C4-2B (cell line): ENCODE data around the gene SPTLC3.

Experiments
- H3K27ac ChIP-seq: fragments of 450-650 bp; 2 replicates; pipeline ENCODE4 v1.5.1; 2017
- ZFX ChIP-seq: fragments of 450-650 bp; IDR thresholded peaks from 2 replicates; pipeline ENCODE4 v1.6.1; 2017
- TF ChIP-seq, protein P1 (sequence below): fragments of 450-650 bp; conservative IDR thresholded peaks from 2 replicates; pipeline ENCODE4 v1.5.1; 2017; ENCODE audit warnings: mild to moderate bottlenecking

Gene SPTLC3

DNA sequence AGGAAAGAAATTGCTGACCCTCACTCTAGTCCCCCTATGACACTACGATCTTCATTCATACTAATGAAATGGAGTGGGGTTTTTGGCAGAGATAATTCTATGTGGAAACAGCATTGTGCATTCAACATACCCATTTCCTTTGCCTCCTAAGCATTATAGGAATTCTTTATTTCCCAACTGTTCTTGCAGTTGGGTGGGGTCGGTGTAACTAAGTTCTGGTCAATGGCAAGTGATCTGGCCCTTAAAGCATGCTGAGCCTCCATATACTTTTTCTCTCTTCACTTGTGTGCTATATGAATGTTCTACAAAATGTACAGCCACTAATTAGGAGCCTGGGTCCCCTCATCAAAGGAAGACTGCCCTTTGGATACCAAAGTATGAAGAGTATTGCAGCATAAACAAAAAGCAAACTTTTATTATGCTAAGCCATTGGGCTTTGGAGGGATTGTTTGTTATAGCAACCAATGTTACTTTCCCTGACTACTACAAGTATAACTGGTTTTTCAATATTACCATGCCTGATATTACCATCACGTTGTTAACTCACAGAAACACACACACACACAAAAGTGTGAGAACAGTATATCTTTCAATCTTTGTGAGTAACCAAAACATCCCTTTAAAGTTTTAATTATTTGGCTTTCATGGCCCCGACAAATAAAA is 203.3 kb downstream of the SPTLC3 start:
- H3K27ac ChIP-seq: no peak overlapping the region
- TF ChIP-seq, protein P1, sequence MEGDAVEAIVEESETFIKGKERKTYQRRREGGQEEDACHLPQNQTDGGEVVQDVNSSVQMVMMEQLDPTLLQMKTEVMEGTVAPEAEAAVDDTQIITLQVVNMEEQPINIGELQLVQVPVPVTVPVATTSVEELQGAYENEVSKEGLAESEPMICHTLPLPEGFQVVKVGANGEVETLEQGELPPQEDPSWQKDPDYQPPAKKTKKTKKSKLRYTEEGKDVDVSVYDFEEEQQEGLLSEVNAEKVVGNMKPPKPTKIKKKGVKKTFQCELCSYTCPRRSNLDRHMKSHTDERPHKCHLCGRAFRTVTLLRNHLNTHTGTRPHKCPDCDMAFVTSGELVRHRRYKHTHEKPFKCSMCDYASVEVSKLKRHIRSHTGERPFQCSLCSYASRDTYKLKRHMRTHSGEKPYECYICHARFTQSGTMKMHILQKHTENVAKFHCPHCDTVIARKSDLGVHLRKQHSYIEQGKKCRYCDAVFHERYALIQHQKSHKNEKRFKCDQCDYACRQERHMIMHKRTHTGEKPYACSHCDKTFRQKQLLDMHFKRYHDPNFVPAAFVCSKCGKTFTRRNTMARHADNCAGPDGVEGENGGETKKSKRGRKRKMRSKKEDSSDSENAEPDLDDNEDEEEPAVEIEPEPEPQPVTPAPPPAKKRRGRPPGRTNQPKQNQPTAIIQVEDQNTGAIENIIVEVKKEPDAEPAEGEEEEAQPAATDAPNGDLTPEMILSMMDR: no peak
- no peak for TF ChIP-seq ZFX

DNA sequence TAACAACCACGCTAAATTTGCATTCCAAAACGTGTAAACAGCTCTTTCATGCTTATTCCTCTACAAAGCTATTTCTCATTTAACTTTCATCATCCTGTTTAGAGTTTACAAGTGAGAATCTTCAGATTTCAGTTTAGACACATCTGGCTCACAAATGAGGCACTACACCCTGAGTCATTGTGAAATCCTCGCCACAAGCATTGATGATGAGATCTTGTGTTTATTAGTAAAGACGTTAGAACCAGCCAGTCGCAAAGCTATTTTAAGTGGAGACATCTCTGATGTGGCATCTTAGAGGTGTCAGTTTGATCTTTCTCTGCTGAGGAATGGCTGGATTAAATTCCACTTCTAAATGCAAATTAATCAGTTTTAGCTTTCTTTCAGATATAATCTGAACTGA is 204.0 kb downstream of the SPTLC3 start:
- TF ChIP-seq, protein P1: no peak
- TF ChIP-seq ZFX: no peak
- no peak overlapping the region for H3K27ac ChIP-seq

DNA sequence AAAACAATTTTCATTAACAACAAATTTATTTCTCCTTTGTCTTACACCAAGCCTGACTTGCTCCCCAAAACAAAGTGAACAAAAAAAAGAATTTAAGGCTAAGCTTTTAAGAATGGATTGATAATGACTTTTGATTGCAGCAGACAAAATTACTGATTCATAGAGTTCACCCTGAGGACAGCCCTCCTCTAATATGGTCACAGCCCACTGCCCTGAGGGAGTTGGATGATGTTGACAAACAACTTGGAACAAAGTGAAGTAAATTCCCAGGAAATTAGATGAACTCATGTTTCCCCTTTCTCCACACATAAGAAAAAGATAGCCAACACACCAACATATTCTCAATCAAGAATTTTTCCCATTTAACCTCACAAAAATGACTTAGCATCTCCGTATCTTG is 204.6 kb downstream of the SPTLC3 start:
- TF ChIP-seq, protein P1: no peak
- no peak for TF ChIP-seq ZFX
- no peak overlapping the region for H3K27ac ChIP-seq

- no peak for TF ChIP-seq ZFX
- TF ChIP-seq, protein P1: no peak
- no peak overlapping the region for H3K27ac ChIP-seq
Observed at GRCh38 chr20:13216533-13216932, 207.8 kb downstream of the SPTLC3 start.
